Panc1 (cell line): ENCODE data around the gene FUT1.

Experiments used
- CTCF ChIP-seq: fragments of 450-650 bp; IDR thresholded peaks from 2 replicates; pipeline ENCODE4 v1.5.1; 2017; ENCODE audit warnings: mild to moderate bottlenecking
- SIN3A ChIP-seq: IDR thresholded peaks from 2 replicates; pipeline ENCODE4 v1.6.1; 2012; ENCODE audit warnings: low read depth, mild to moderate bottlenecking, low read length, moderate library complexity, borderline replicate concordance; ENCODE audit not compliant: insufficient read depth
- TCF7L2 ChIP-seq: IDR thresholded peaks from 2 replicates; pipeline ENCODE4 v1.6.1; 2011; ENCODE audit warnings: mild to moderate bottlenecking, low read depth, low read length, inconsistent platforms

DNA sequence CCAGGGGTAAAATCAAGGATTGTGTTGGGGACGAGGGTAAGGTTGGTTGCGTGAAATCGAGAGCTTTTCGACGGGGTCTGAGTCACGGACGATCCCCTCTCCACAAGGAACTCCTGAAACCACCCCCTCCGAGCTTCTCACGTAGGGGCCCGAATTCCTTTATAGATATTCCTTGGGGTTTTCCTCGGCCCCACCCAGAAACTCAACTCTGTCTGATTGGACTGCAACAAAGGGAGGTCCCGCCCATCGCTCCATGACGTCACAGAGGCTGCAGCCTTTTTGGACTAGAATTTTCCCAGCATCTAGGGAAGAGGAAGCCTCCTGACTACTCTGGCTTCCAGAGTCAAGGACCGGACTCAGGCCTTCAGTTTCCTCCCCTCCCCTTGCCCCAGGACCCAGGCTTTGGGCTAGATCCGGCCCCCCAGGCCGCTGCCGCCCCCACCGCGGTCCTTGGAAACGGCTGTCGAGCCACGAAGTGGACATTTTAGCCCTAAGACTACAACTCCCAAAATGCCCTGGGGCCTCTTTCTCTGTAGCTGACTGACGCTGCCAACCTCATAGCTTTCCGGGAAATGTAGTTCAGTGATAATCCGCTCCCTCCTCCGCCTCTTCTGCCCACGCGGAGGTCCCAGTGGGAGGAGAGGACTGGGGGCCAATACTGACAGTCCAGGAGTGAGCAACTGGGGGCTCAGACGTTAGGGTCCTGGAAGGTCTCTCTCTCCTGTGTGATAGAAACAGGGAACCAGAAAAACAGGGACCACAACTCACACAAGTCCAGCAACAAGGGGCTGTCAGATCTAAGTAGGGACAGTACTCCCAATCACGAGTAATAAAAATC lies 5.5 kb downstream of the FUT1 start, which contains the start of gene IZUMO1:
- no peak for TF ChIP-seq TCF7L2
- TF ChIP-seq CTCF: no peak
- no peak for TF ChIP-seq SIN3A
